Measurements from ENCODE around the gene XNDC1N.

The XNDC1N gene

GRCh38 chr11:71940561-71941219 lies 12.3 kb upstream of the XNDC1N start:
- Mint-ChIP-seq H3K27ac (no peak overlapping the region), H3K9me3 (no peaks in the 10 kb centered on the region), H3K4me3 (no peak overlapping the region), H3K27me3 (no peaks in the 10 kb centered on the region), H3K4me1 (peaks cover 4% of the 10 kb centered on the region), H3K36me3 (ENCODE audit: low read depth) (peaks cover 16% of the 10 kb centered on the region)
- DNase-seq, result no peak
- ATAC-seq, result no peak

DNA sequence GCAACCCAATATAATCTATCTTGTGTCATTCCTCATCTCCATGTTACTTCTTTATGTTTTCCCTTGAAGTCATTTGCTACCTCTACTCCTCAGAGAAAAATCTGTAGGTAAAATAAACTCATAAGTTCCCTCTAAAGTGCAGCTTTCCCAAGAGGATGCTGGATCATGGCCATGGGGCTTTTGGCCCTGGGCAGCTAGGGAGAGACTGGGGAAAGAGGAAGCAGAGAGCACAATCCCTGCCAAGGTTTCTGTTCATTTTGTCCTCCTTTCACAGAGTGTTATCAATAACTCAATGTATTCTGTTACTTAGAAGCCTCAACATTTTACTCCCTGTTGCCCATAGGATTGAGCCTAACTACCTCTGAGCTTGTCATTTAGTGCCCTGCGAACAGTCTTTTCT lies 9.4 kb upstream of the XNDC1N start:
- H3K4me1 Mint-ChIP-seq, result peaks cover 17% of the 10 kb centered on the region
- no peak overlapping the region for H3K4me3 Mint-ChIP-seq
- no peak overlapping the region for H3K27ac Mint-ChIP-seq
- DNase-seq (no peak), ATAC-seq (no peak)
- no peaks in the 10 kb centered on the region for H3K27me3 Mint-ChIP-seq
- H3K36me3 Mint-ChIP-seq (ENCODE audit: low read depth), result peaks cover 10% of the 10 kb centered on the region
- H3K9me3 Mint-ChIP-seq, result no peaks in the 10 kb centered on the region

GRCh38 chr11:71936825-71937224 lies 8.4 kb upstream of the XNDC1N start:
- Mint-ChIP-seq H3K9me3 (no peaks in the 10 kb centered on the region), H3K4me1 (peaks cover 23% of the 10 kb centered on the region)

DNA sequence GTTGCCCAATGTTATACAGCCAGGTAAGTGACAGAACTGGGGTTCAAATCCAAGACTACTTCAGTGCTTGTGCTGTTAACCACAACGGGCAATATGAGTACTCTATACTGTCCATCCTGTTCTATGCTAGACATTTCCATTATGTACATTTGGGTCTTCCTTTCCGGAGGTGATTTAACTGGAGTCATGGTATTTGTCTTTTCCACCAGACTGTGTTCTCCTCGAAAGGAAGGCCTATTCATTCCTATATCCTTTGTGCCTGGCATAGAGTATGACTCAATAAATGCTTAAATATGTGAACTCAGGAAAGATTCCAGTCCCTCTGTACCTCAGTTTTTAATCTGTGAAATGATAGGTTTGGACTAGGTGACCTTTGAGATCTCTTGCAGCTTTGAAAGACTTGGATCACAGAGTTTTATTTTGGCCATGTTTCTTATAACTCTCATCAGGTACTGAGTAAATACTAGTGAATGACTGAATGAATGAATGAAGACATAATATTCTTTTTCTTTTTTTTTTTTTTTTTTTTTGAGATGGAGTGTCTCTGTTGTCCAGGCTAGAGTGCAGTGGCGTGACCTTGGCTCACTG lies 7.0 kb upstream of the XNDC1N start:
- Mint-ChIP-seq H3K4me3 (no peak overlapping the region), H3K27me3 (no peaks in the 10 kb centered on the region), H3K9me3 (no peaks in the 10 kb centered on the region), H3K4me1 (peaks cover 37% of the 10 kb centered on the region), H3K27ac (no peak overlapping the region), H3K36me3 (ENCODE audit: low read depth) (peaks cover 11% of the 10 kb centered on the region)
- DNase-seq, result no peak
- no peak for ATAC-seq

More at GRCh38 chr11:71936825-71937224, 8.4 kb upstream of the XNDC1N start:
- H3K27ac Mint-ChIP-seq, result no peak overlapping the region
- H3K36me3 Mint-ChIP-seq (ENCODE audit: low read depth), result peaks cover 10% of the 10 kb centered on the region
- no peak overlapping the region for H3K4me3 Mint-ChIP-seq
- no peaks in the 10 kb centered on the region for H3K27me3 Mint-ChIP-seq
- ATAC-seq (no peak), DNase-seq (no peak)

DNA sequence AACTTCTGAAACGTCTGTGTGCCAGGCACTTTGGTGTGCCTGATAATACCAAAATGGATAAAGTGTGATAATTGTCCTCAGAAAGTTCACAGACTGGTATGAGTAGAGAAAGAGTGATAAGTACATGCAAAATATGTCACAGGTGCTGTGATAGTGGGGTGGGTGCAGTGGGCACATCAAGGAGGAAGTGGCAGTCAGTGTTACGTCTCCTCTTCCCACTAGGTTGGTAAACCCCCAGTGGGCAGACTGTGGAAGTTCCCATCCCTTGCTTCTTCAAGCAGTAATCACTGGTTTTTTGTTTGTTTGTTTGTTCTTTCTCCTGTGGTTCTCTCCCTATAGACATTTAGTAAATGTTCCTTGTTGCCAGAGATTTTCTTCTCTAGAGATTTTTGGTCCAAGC lies 5.8 kb upstream of the XNDC1N start:
- Mint-ChIP-seq H3K4me1 (peaks cover 48% of the 10 kb centered on the region), H3K9me3 (no peaks in the 10 kb centered on the region), H3K27ac (peak overlapping the region; percentile 57), H3K27me3 (no peaks in the 10 kb centered on the region), H3K4me3 (no peak overlapping the region), H3K36me3 (ENCODE audit: low read depth) (peaks cover 11% of the 10 kb centered on the region)
- DNase-seq (no peak), ATAC-seq (peak; percentile 57)

GRCh38 chr11:71933141-71933933 lies 4.9 kb upstream of the XNDC1N start:
- H3K9me3 Mint-ChIP-seq, result no peaks in the 10 kb centered on the region
- peaks cover 49% of the 10 kb centered on the region for H3K4me1 Mint-ChIP-seq
- DNase-seq (no peak), ATAC-seq (no peak)
- no peak overlapping the region for H3K4me3 Mint-ChIP-seq
- peaks cover 9% of the 10 kb centered on the region for H3K36me3 Mint-ChIP-seq (ENCODE audit: low read depth)
- H3K27ac Mint-ChIP-seq, result no peak overlapping the region
- H3K27me3 Mint-ChIP-seq, result no peaks in the 10 kb centered on the region

- ATAC-seq, result no peak
- H3K9me3 Mint-ChIP-seq, result no peaks in the 10 kb centered on the region
- H3K27ac Mint-ChIP-seq, result peak overlapping the region; percentile 49
- no peak for DNase-seq
- no peaks in the 10 kb centered on the region for H3K27me3 Mint-ChIP-seq
- H3K4me1 Mint-ChIP-seq, result peaks cover 58% of the 10 kb centered on the region
- peak overlapping the region; percentile 99 for H3K4me3 Mint-ChIP-seq
- H3K36me3 Mint-ChIP-seq (ENCODE audit: low read depth), result peaks cover 6% of the 10 kb centered on the region
Observed at GRCh38 chr11:71931245-71931602, 2.8 kb upstream of the XNDC1N start.

DNA sequence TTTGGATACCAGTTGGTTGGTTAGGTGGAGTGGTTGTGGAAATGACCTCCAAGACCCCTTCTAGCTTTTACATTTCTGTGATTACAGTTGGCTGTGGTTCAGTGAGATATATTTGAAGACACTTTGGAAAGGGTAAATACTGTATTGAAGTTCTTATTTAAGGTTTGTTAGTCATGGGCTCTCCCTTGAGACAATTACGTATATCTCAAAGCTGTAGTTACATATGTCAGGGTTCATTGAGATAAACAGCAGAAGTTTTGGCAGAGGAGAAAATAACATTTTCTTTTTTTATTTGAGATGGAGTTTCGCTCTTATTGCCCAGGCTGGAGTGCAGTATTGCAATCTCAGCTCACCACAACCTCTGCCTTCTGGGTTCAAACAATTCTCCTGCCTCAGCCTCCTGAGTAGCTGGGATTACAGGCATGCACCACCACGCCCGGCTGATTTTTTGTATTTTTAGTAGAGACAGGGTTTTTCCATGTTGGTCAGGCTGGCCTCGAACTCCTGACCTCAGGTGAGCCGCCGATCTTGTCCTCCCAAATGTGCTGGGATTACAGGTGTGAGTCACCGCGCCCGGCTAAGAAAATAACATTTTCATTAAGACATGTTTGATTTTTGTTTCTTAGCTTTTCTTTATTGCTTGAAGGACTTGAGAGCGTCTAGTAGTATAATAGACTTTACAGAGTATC lies 2.3 kb upstream of the XNDC1N start:
- Mint-ChIP-seq H3K4me1 (peaks cover 58% of the 10 kb centered on the region), H3K4me3 (peak overlapping the region; percentile 99), H3K27ac (peak overlapping the region; percentile 49)

GRCh38 chr11:71929491-71929890 lies 1.1 kb upstream of the XNDC1N start:
- Mint-ChIP-seq H3K36me3 (ENCODE audit: low read depth) (peaks cover 14% of the 10 kb centered on the region), H3K4me3 (peak overlapping the region; percentile 99), H3K4me1 (peaks cover 52% of the 10 kb centered on the region), H3K27me3 (no peaks in the 10 kb centered on the region), H3K27ac (peak overlapping the region; percentile 98), H3K9me3 (no peaks in the 10 kb centered on the region)
- ATAC-seq (no peak), DNase-seq (no peak)

More for the DNA sequence above, 2.3 kb upstream of the XNDC1N start:
- no peak for DNase-seq
- Mint-ChIP-seq H3K27me3 (no peaks in the 10 kb centered on the region), H3K36me3 (ENCODE audit: low read depth) (peaks cover 7% of the 10 kb centered on the region), H3K9me3 (no peaks in the 10 kb centered on the region)
- ATAC-seq, result no peak

GRCh38 chr11:71928737-71929443 lies 496 bp upstream of the XNDC1N start, which contains the start of gene RNF121:
TSS of gene RNF121 (plus strand) at chr11:71929046. CDS start at chr11:71929062, 16 bp downstream.
- H3K27me3 Mint-ChIP-seq, result no peaks in the 10 kb centered on the region
- peak within 1 kb of the TSS; percentile 99 for H3K4me3 Mint-ChIP-seq
- H3K36me3 Mint-ChIP-seq (ENCODE audit: low read depth), result peaks cover 14% of the 10 kb centered on the region
- peaks cover 46% of the 10 kb centered on the region for H3K4me1 Mint-ChIP-seq
- H3K27ac Mint-ChIP-seq, result peak within 1 kb of the TSS; percentile 98
- H3K9me3 Mint-ChIP-seq, result no peaks in the 10 kb centered on the region
- ATAC-seq (peak; percentile 93), DNase-seq (peak; percentile 98)

DNA sequence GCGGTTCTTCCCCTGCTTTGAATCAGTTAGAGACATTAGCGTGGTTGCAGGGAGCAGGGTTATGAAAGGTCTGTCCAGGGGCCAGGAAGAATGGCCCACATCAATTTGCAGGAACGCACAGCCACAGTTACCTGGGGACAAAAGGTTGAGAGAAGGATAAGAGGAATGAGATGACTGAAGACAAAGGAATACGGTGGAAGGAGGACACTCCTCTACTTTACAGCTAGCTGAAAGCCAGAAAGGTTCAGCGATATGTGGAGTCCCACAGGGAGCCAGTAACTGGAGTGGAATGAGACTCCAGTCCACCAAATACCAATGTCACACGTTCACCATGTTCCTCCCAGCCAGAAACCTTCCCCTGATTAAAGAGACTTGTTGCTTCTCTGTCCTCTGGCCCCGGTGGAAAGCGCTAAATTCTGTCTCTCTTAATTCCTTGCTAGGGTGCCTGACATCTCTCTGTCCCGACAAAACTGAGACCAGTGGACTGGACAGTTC lies 10.7 kb downstream of the XNDC1N start:
- H3K27ac Mint-ChIP-seq, result no peak overlapping the region
- peaks cover 36% of the 10 kb centered on the region for H3K36me3 Mint-ChIP-seq (ENCODE audit: low read depth)
- no peak overlapping the region for H3K4me3 Mint-ChIP-seq
- H3K27me3 Mint-ChIP-seq, result no peaks in the 10 kb centered on the region
- H3K9me3 Mint-ChIP-seq, result no peaks in the 10 kb centered on the region
- DNase-seq (no peak), ATAC-seq (no peak)
- H3K4me1 Mint-ChIP-seq, result peaks cover 4% of the 10 kb centered on the region

GRCh38 chr11:71914617-71915189 lies 13.7 kb downstream of the XNDC1N start:
- H3K27ac Mint-ChIP-seq, result peak overlapping the region; percentile 20
- H3K36me3 Mint-ChIP-seq (ENCODE audit: low read depth), result peaks cover 46% of the 10 kb centered on the region
- H3K27me3 Mint-ChIP-seq, result no peaks in the 10 kb centered on the region
- H3K4me1 Mint-ChIP-seq, result peaks cover 16% of the 10 kb centered on the region
- H3K9me3 Mint-ChIP-seq, result no peaks in the 10 kb centered on the region
- DNase-seq (no peak), ATAC-seq (no peak)
- H3K4me3 Mint-ChIP-seq, result no peak overlapping the region

DNA sequence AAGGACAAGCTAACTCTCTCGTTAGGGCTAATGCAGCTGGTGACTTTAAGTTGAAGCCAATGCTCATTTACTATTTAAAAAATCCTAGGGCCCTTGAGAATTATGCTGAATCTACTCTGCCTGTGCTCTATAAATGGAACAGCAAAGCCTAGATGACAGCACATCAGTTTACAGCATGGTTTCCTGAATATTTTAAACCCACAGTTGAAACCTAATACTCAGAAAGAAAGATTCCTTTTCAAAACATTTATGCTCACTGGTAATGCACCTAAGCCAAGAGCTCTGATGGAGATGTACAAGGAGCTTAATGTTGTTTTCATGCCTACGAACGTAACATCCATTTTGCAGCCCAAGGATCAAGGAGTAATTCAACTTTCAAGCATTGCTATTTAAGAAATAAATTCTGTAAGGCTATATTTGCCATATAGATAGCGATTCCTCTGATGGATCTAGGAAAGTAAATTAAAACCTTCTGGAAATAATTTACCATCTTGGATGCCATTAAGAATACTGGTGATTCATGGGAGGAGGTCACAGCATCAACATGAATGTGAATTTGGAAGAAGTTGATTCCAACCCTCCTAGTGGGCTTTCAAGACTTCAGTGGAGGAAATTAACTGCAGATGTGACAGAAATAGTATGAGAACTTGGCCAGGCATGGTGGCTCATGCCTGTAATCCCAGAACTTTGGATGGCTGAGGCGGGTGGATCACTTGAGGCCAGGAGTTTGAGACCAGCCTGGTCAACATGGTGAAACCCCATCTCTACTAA lies 14.5 kb downstream of the XNDC1N start:
- peak overlapping the region; percentile 20 for H3K27ac Mint-ChIP-seq
- ATAC-seq (no peak), DNase-seq (no peak)
- no peaks in the 10 kb centered on the region for H3K27me3 Mint-ChIP-seq
- no peak overlapping the region for H3K4me3 Mint-ChIP-seq
- H3K9me3 Mint-ChIP-seq, result no peaks in the 10 kb centered on the region
- H3K4me1 Mint-ChIP-seq, result peaks cover 16% of the 10 kb centered on the region
- peaks cover 44% of the 10 kb centered on the region for H3K36me3 Mint-ChIP-seq (ENCODE audit: low read depth)
